ENCODE data around the gene ASCC3.

DNA sequence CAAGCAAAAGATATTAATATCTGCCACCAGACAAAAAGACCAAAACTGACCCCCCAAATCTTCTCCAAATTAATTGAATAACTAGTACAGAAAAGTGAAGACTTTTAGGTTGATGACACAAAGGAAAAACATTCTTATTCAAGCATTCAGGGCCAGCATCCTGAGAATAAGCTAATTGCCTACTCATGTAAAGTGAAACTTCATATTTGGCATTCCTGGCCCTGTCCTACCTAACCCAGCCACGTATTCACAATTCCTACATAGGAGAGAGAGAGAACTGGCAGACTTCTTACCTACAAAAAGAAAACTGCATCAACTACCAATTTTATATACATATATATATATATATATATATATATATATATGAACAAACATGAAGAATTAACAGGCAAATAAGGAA, 4.9 kb upstream of the ASCC3 start:
- TF ChIP-seq, protein P1, sequence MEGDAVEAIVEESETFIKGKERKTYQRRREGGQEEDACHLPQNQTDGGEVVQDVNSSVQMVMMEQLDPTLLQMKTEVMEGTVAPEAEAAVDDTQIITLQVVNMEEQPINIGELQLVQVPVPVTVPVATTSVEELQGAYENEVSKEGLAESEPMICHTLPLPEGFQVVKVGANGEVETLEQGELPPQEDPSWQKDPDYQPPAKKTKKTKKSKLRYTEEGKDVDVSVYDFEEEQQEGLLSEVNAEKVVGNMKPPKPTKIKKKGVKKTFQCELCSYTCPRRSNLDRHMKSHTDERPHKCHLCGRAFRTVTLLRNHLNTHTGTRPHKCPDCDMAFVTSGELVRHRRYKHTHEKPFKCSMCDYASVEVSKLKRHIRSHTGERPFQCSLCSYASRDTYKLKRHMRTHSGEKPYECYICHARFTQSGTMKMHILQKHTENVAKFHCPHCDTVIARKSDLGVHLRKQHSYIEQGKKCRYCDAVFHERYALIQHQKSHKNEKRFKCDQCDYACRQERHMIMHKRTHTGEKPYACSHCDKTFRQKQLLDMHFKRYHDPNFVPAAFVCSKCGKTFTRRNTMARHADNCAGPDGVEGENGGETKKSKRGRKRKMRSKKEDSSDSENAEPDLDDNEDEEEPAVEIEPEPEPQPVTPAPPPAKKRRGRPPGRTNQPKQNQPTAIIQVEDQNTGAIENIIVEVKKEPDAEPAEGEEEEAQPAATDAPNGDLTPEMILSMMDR (IDR thresholded peaks at IDR 0.05): no peak
- no peak for TF ChIP-seq EZH2phosphoT487 (IDR thresholded peaks at IDR 0.05)
- no peak for TF ChIP-seq EZH2 (IDR thresholded peaks at IDR 0.05)

Data from neural progenitor cell (in vitro differentiated cells).